Upper lobe of left lung (tissue), 6 donors: Measurements from ENCODE around the gene GATAD2A. TPM values are rescaled to one million over a fixed set of nuclear protein-coding genes. Genes with fewer than 3 reads are reported as not detected.

ENCODE experiments used
- ATAC-seq, 2 donors: fragments of 200-7000 bp; cut with Tn5 transposase; one replicate each; pipeline ENCODE4 v1.9.1; 2022; ENCODE audit warnings: mild to moderate bottlenecking in 2 of 2, moderate library complexity in 2 of 2; ENCODE audit not compliant: low FRiP score in 2 of 2
- DNase-seq, 2 donors: peaks; one replicate each; pipeline ENCODE4 v3.0.0-alpha.2; 2019 to 2020
- H3K27ac ChIP-seq, 4 donors: fragments of 200-600 bp; sonication (generic); one replicate each; pipeline ENCODE4 v1.5.1; 2016 to 2019
- H3K27me3 ChIP-seq, 4 donors: fragments of 200-600 bp; sonication (generic); one replicate each; pipeline ENCODE4 v1.5.1; 2017 to 2019
- H3K36me3 ChIP-seq, 4 donors: fragments of 200-600 bp; sonication (generic); one replicate each; pipeline ENCODE4 v1.5.1; 2016 to 2019
- H3K4me1 ChIP-seq, 4 donors: fragments of 200-600 bp; sonication (generic); one replicate each; pipeline ENCODE4 v1.5.1; 2018 to 2019
- H3K4me3 ChIP-seq, 4 donors: fragments of 200-600 bp; sonication (generic); one replicate each; pipeline ENCODE4 v1.5.1; 2017 to 2019; ENCODE audit warnings: mild to moderate bottlenecking in 2 of 4, moderate library complexity in 1 of 4
- H3K9me3 ChIP-seq, 4 donors: fragments of 200-600 bp; sonication (generic); one replicate each; pipeline ENCODE4 v1.5.1; 2018 to 2019
- EP300 ChIP-seq, 4 donors: sonication (generic); formaldehyde crosslinking; IDR thresholded peaks; one replicate each; pipeline ENCODE4 v1.5.1; 2017; ENCODE audit warnings: antibody characterized with exemption in 4 of 4, control low read depth in 2 of 4
- POLR2A ChIP-seq, 4 donors: fragments of 450-650 bp; IDR thresholded peaks; one replicate each; pipeline ENCODE4 v1.5.1; 2016 to 2017; ENCODE audit warnings: antibody characterized with exemption in 4 of 4, mild to moderate bottlenecking in 2 of 4
- POLR2AphosphoS5 ChIP-seq, 2 donors: sonication (generic); formaldehyde crosslinking; IDR thresholded peaks; one replicate each; pipeline ENCODE4 v1.5.1; 2017; ENCODE audit warnings: antibody characterized with exemption in 2 of 2
- WGBS, 2 donors: methylation state at CpG; one replicate each; pipeline ENCODE4 v1.1.5; 2017 to 2018; 5-methylcytosine and 5-hydroxymethylcytosine counted together
- small RNA-seq, 4 donors: library from RNA; depleted of rRNA; stranded (forward); fragments of <200 nt; gene quantifications; one replicate each; pipeline ENCODE3, GENCODE V24; 2016
- total RNA-seq, 6 donors: library from RNA; depleted of rRNA in 4 of 6; stranded (reverse); fragments of >200 nt in 4 of 6; gene quantifications; one replicate each; pipeline versions ENCODE4 v1.1.0 to v1.2.1, GENCODE V29; 2016 to 2021
- TF ChIP-seq, protein P1 (sequence below), 6 experiments: fragments of 450-650 bp in 4 of 6; fragments of 200-600 bp in 2 of 6; sonication (generic) in 2 of 6; IDR thresholded peaks; one replicate each; pipeline ENCODE4 v1.5.1; 2016 to 2019; ENCODE audit warnings: antibody characterized with exemption in 6 of 6
- donor health status: DM: no; HTN: no; CAD: no; lungs with moderate emphysema.
- donor health status: DM: no; HTN: yes; CAD: no; lungs with severe emphysema.

Gene GATAD2A
- total RNA-seq, 6 donors from 2014 or later: 60.8 to 182 (median 88.0) TPM

DNA sequence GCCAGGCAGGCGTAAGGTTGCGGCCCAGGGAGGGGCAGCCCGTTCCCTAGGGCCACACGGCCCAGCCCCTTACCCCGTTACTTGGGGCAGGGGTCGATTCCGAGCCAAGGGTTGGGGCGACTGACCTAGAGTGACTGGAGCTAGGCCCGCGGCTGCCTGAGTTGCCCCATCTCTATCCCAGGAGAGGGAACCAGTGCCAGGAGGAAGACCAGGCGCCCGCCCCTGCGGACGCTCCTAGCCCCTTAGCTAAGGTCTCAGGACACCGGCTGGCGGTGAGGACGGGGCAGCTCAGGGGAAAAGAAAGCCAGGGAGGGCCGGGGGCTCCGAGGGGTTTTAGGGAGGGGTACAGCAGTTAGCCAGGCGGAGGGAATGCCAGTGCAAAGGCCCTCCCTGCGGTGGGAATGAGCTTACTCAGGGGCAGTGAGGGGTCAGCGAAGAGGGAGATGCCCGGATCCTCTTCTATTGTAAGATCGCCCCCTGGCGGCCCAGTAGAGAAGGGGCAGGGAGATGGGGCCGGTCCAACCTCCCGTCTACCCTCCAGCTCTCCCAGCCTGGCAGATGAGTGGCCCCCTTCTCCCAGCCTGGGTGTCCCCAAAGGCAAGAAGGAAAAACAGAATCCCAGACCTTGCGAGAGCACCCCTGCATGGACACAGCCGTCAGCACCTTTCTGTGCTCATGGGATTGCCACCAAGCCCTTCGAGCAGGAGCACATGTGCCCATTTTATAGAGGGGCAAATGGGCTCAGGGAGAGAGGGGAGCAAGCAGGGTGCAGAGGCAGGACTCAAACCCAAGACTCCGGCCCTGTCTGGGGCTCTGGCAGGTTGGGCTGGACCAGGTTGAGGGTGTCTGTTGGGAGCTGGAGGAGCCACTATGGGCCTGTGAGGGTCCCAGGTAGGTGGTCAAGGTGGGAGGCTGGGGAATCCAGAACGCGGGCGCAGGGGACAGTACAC is 148.9 kb downstream of the GATAD2A start:
- H3K27me3 ChIP-seq: no peaks in the 10 kb centered on the region
- no peaks in the 10 kb centered on the region for H3K36me3 ChIP-seq
- H3K27ac ChIP-seq: no peak overlapping the region
- WGBS, 2 donors: 68 to 69% methylated on average over 32 to 34 of the region's 34 CpGs
- H3K4me1 ChIP-seq: no peaks in the 10 kb centered on the region
- TF ChIP-seq POLR2AphosphoS5 (IDR thresholded peaks at IDR 0.05) (no peak), EP300 (IDR thresholded peaks at IDR 0.05) (no peak)
- TF ChIP-seq, protein P1, sequence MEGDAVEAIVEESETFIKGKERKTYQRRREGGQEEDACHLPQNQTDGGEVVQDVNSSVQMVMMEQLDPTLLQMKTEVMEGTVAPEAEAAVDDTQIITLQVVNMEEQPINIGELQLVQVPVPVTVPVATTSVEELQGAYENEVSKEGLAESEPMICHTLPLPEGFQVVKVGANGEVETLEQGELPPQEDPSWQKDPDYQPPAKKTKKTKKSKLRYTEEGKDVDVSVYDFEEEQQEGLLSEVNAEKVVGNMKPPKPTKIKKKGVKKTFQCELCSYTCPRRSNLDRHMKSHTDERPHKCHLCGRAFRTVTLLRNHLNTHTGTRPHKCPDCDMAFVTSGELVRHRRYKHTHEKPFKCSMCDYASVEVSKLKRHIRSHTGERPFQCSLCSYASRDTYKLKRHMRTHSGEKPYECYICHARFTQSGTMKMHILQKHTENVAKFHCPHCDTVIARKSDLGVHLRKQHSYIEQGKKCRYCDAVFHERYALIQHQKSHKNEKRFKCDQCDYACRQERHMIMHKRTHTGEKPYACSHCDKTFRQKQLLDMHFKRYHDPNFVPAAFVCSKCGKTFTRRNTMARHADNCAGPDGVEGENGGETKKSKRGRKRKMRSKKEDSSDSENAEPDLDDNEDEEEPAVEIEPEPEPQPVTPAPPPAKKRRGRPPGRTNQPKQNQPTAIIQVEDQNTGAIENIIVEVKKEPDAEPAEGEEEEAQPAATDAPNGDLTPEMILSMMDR (IDR thresholded peaks at IDR 0.05): peak; percentile 61 to 90 (median 74)
- no peak overlapping the region for H3K4me3 ChIP-seq
- ATAC-seq: peak in 1 of 2 donors; percentile 79
- peak; percentile 65 to 79 for DNase-seq
- no peaks in the 10 kb centered on the region for H3K9me3 ChIP-seq

DNA sequence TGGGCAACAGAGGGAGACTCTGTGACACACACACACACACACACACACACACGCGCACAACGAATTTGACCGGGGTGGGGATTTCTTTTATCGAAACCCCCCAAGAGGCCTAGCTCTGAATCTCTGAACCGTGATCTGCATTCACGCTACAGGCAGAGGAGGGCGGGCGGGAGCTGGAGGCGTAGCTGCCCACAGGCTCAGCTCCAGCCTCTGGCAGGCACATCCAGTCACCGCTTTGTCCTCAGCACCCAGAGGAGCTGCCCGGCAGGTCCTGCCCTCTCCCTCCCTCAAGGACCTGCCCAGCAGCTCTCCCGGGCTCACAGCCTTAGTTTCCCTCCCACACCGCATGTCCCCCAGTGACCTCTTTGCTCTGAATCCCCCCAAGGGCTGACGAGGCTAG is 152.6 kb downstream of the GATAD2A start:
- H3K4me1 ChIP-seq: no peaks in the 10 kb centered on the region
- H3K27ac ChIP-seq: no peak overlapping the region
- ATAC-seq: no peak
- no peak overlapping the region for H3K4me3 ChIP-seq
- WGBS, 2 donors: 81 to 83% methylated on average over 2 to 15 of the region's 15 CpGs
- no peaks in the 10 kb centered on the region for H3K9me3 ChIP-seq
- no peaks in the 10 kb centered on the region for H3K27me3 ChIP-seq
- H3K36me3 ChIP-seq: peaks cover 0 to under 1% (median 0%) of the 10 kb centered on the region in 4 donors
- DNase-seq: no peak
- no peak for TF ChIP-seq POLR2AphosphoS5 (IDR thresholded peaks at IDR 0.05)
- TF ChIP-seq, protein P1 (IDR thresholded peaks at IDR 0.05): no peak
- TF ChIP-seq EP300 (IDR thresholded peaks at IDR 0.05): no peak
- TF ChIP-seq POLR2A (IDR thresholded peaks at IDR 0.05): no peak

Small RNAs within 50 kb of the gene (small RNA-seq; reads per million reads assigned to genes)
- 0 reads per million in 4 donors for gene MIR640

Other genes with a start within 250 kb of the GATAD2A start
- gene MEF2B, start 235.4 kb upstream of the GATAD2A start, total RNA-seq: 1 to 10 TPM in 3 of 6 donors, not detected in 3; 2.0 to 3.9 (median 3.1) TPM
- 10 to 100 TPM; 10.1 to 55.5 (median 34.0) TPM for gene BORCS8, start 213.5 kb upstream of the GATAD2A start, total RNA-seq
- 10 to 100 TPM; 39.1 to 79.7 (median 67.3) TPM for gene RFXANK, start 213.4 kb upstream of the GATAD2A start, total RNA-seq
- gene NR2C2AP, start 202.3 kb upstream of the GATAD2A start, total RNA-seq: 10 to 100 TPM in 4 of 6 donors, 1 to 10 TPM in 2; 5.2 to 17.0 (median 10.8) TPM
- 1 to 10 TPM in 1 of 6 donors, not detected in 5; 3.1 TPM for gene NCAN, start 193.7 kb upstream of the GATAD2A start, total RNA-seq
- gene TM6SF2, start 132.4 kb upstream of the GATAD2A start, total RNA-seq: 1 to 10 TPM in 1 of 6 donors, under 1 TPM in 2, not detected in 3; 0.30 to 1.0 (median 0.46) TPM
- 10 to 100 TPM; 22.6 to 62.9 (median 42.6) TPM for gene SUGP1, start 85.2 kb upstream of the GATAD2A start, total RNA-seq
- 100 to 1,000 TPM in 2 of 6 donors, 10 to 100 TPM in 4; 42.3 to 166 (median 64.2) TPM for gene MAU2, start 84.8 kb upstream of the GATAD2A start, total RNA-seq
- gene TSSK6, start 109.9 kb downstream of the GATAD2A start, total RNA-seq: 1 to 10 TPM; 1.7 to 7.3 (median 3.1) TPM
- 100 to 1,000 TPM in 3 of 6 donors, 10 to 100 TPM in 3; 24.3 to 305 (median 112) TPM for gene NDUFA13, start 110.5 kb downstream of the GATAD2A start, total RNA-seq
- gene YJEFN3, start 123.2 kb downstream of the GATAD2A start, total RNA-seq: 1 to 10 TPM in 4 of 6 donors, under 1 TPM in 2; 0.61 to 7.3 (median 4.8) TPM
- under 1 TPM in 2 of 6 donors, not detected in 4; 0.14 to 0.37 TPM for gene CILP2, start 132.6 kb downstream of the GATAD2A start, total RNA-seq
- 10 to 100 TPM in 2 of 6 donors, 1 to 10 TPM in 4; 2.0 to 30.4 (median 5.8) TPM for gene PBX4, start 213.0 kb downstream of the GATAD2A start, total RNA-seq
- gene LPAR2, start 222.5 kb downstream of the GATAD2A start, total RNA-seq: 10 to 100 TPM; 16.4 to 51.3 (median 24.1) TPM
- 100 to 1,000 TPM in 1 of 6 donors, 10 to 100 TPM in 5; 20.8 to 109 (median 49.1) TPM for gene GMIP, start 238.0 kb downstream of the GATAD2A start, total RNA-seq